Heart left ventricle (tissue), 16 donors: Measurements from ENCODE around the gene GAPDH. TPM values are rescaled to one million over a fixed set of nuclear protein-coding genes. Genes with fewer than 3 reads are reported as not detected.
A peak's percentile ranks its signal among the peaks of the same experiment; 100 is the strongest.

Experiments
- ATAC-seq, 4 donors: fragments of 200-7000 bp; cut with Tn5 transposase; one replicate each; pipeline ENCODE4 v1.9.1; 2020 to 2022; ENCODE audit warnings: moderate library complexity in 4 of 4, mild to moderate bottlenecking in 3 of 4, moderate number of reproducible peaks in 1 of 4
- DNase-seq, 5 donors: peaks; one replicate each; pipeline ENCODE4 v3.0.0-alpha.2; 2020
- H3K27ac ChIP-seq, 12 donors: fragments of 200-600 bp; sonication (generic) in 4 of 12; one replicate each; pipeline versions ENCODE4 v1.5.0 to v1.8.0; 2016 to 2022; ENCODE audit warnings: mild to moderate bottlenecking in 2 of 12
- H3K27me3 ChIP-seq, 9 donors: fragments of 200-600 bp; sonication (generic) in 2 of 9; one replicate each; pipeline versions ENCODE4 v1.5.1 to v1.8.0; 2016 to 2022; ENCODE audit warnings: mild to moderate bottlenecking in 3 of 9
- H3K36me3 ChIP-seq, 9 donors: fragments of 200-600 bp; sonication (generic) in 2 of 9; one replicate each; pipeline versions ENCODE4 v1.5.0 to v1.8.0; 2018 to 2022; ENCODE audit warnings: mild to moderate bottlenecking in 2 of 9
- H3K4me1 ChIP-seq, 12 donors: fragments of 200-600 bp; sonication (generic) in 4 of 12; one replicate each; pipeline versions ENCODE4 v1.5.0 to v1.8.0; 2016 to 2022; ENCODE audit warnings: mild to moderate bottlenecking in 3 of 12
- H3K4me3 ChIP-seq, 12 donors: fragments of 200-600 bp; sonication (generic) in 4 of 12; one replicate each; pipeline versions ENCODE4 v1.5.0 to v1.8.0; 2017 to 2022; ENCODE audit warnings: mild to moderate bottlenecking in 9 of 12, moderate library complexity in 4 of 12
- H3K9me3 ChIP-seq, 12 donors: fragments of 200-600 bp; sonication (generic) in 4 of 12; one replicate each; pipeline versions ENCODE4 v1.5.0 to v1.8.0; 2016 to 2022; ENCODE audit warnings: mild to moderate bottlenecking in 1 of 12
- POLR2A ChIP-seq, 2 donors: fragments of 450-650 bp; IDR thresholded peaks; one replicate each; pipeline ENCODE4 v1.6.1; 2017; ENCODE audit warnings: antibody characterized with exemption in 2 of 2, mild to moderate bottlenecking in 2 of 2, moderate library complexity in 2 of 2
- WGBS, 4 donors: extraction: QIAGEN DNeasy Blood & Tissue Kit in 2 of 4; methylation state at CpG; one replicate each; pipeline versions ENCODE4 v1.1.5 to v1.1.7; 2013 to 2018; 5-methylcytosine and 5-hydroxymethylcytosine counted together
- intact Hi-C, 10 donors: fragments of 100-400 bp; cut with DNase I; formaldehyde crosslinking; loops; one replicate each; pipeline versions ENCODE4 v1.11.1 to v1.14.2; 2022
- polyA plus RNA-seq, 2 donors: library from polyadenylated mRNA; stranded (reverse); fragments of 200-250 nt; gene quantifications; one replicate each; pipeline ENCODE4 v1.2.3, GENCODE V29; 2013
- total RNA-seq, 9 donors: library from RNA; depleted of rRNA in 2 of 9; stranded (reverse); fragments of >200 nt in 2 of 9; fragmentation: NEBNext Ultra II Directional in 3 of 9; extraction: Animal tissue kit (Norgen Biotek cat#: 25700) in 3 of 9; gene quantifications; one replicate each; pipeline versions ENCODE4 v1.1.0 to v1.2.4, GENCODE V29; 2016 to 2023
- TF ChIP-seq, protein P1 (sequence below), 12 donors: fragments of 200-600 bp; sonication (generic) in 4 of 12; IDR thresholded peaks; one replicate each; pipeline versions ENCODE4 v1.5.0 to v1.8.0; 2018 to 2022; ENCODE audit warnings: antibody characterized with exemption in 12 of 12, mild to moderate bottlenecking in 5 of 12
- donor health status: ischemic (EF 13 %, LVEDD 7.1; RV severe dilation, severe dysfunction).
- donor health status: healthy with polysubstance abuse.
- donor health status: DM: no; HTN: yes; CAD: no.
- donor health status: DM: no; HTN: no; CAD: no.
- donor health status: ischemic (EF 25% LVEDD 6.9; RV normal size, moderate dysfunction).
- donor health status: ischemic (EF 25% LVEDD 5.7; RV mildly dilated, moderate dysfunction).
- donor health status: healthy.
- donor health status: DM: yes; HTN: yes; CAD: no.
- donor health status: ischemic (EF 35%, LVEDD 5.7; RV mildly dilated, moderate dysfunction).
- donor health status: nonischemic (EF 11% LVEDD 7.7; RV severe dilation, severe dysfunction).
- donor health status: DM: yes; HTN: yes; CAD: no.
- donor health status: PGD.
- donor health status: ischemic (EF 29% LVEDD 5.4; RV normal size, mild dysfunction).
- donor health status: nonischemic (EF 23%, LVEDD 6.1; RV moderate dilation, normal function).

The GAPDH gene
- total and polyA plus RNA-seq, 11 donors = 3,379 to 7,430 (median 4,887) TPM

DNA sequence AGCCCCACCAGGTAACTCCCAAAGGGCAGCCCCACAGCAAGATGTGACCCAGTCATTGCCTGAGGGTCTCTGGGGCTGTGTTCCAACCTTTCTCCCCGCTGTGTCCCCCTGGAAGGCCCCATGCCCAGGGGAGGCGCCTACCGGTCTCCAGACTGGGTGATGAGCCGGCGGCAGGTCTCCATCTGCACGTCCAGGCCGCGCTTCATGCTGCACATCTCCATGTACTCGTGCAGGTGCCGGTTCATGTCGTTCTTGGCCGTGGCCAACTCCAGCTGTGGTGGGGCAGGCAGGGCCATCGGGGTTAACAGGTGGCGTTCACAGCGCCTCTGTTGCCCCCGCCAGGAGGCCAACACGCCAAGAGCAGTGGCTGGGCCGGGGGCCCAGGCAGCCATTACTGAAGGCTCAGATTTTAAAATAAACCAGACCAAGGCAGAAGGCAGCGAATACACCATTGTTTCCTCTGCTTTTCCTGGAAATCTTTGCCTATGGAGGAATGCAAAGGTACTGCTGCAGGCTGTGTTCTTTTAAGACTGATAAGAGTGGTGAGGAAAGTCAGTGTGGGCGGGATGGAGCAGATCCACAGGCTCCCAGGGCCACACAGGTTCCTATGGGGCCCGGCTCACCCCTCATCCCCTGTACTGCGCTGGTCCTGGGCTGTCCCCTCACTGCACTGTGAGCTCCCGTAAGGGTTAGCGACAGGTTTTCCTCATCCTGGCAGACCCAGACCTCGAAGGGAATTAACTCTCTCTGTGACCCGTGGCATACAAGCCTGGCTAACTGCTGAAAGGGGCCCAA lies 7.3 kb downstream of the GAPDH start:
- DNase-seq (no peak), ATAC-seq (no peak)
- Histone ChIP-seq H3K4me3 (no peak overlapping the region), H3K27me3 (no peaks in the 10 kb centered on the region), H3K27ac (peak overlapping the region in 11 of 12 donors; percentile 72 to 90 (median 77)), H3K9me3 (no peaks in the 10 kb centered on the region), H3K36me3 (peaks cover 0 to 89% (median 77%) of the 10 kb centered on the region in 9 donors), H3K4me1 (peaks cover 3 to 62% (median 39%) of the 10 kb centered on the region in 12 donors)
- TF ChIP-seq, protein P1, sequence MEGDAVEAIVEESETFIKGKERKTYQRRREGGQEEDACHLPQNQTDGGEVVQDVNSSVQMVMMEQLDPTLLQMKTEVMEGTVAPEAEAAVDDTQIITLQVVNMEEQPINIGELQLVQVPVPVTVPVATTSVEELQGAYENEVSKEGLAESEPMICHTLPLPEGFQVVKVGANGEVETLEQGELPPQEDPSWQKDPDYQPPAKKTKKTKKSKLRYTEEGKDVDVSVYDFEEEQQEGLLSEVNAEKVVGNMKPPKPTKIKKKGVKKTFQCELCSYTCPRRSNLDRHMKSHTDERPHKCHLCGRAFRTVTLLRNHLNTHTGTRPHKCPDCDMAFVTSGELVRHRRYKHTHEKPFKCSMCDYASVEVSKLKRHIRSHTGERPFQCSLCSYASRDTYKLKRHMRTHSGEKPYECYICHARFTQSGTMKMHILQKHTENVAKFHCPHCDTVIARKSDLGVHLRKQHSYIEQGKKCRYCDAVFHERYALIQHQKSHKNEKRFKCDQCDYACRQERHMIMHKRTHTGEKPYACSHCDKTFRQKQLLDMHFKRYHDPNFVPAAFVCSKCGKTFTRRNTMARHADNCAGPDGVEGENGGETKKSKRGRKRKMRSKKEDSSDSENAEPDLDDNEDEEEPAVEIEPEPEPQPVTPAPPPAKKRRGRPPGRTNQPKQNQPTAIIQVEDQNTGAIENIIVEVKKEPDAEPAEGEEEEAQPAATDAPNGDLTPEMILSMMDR (IDR thresholded peaks at IDR 0.05) = no peak
- TF ChIP-seq POLR2A (IDR thresholded peaks at IDR 0.05) = no peak
- intact Hi-C loops = no loop called here
- WGBS, 4 donors = 80 to 86% (median 84%) methylated on average over 24 to 26 of the region's 26 CpGs

DNA sequence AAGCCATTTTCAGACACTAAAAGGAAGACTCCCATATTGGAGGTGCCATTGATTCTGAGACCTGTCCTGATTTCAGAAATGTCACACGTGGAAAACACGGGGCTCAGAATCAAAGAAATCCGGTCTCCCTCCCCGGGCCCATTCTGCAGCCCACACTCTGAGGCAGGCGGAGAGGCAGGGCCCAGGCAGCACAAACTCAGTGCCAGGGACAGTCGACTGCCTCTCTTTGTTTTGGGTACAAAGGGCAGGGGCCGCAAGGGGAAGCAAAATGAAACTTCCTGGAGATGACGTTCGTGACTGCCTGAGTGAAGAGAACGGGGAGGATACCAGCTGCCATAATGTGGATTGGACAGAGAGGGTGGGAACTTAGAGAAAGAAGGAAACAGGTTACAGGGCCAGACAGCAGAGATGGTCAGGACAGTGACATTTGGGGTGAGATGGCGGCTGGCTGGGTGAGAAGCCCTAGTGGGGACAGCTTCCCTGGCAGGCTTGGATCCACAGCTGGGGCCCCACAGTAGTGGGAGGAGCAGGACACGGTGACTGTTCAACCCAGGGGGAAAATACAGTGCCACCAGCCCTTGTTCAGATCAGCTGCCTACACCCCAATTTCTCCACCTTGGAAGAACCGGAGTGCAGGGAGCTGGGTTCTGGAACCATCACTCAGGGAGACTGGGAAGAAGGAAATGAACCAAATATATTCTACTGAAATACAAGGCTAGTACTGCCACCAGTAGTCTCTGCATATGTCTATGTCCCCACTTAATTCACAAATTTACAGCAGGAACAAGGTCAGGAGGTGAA lies 8.1 kb downstream of the GAPDH start:
- Histone ChIP-seq H3K36me3 (peaks cover 0 to 89% (median 77%) of the 10 kb centered on the region in 9 donors), H3K4me1 (peaks cover 2 to 60% (median 33%) of the 10 kb centered on the region in 12 donors)
- 82 to 86% (median 85%) methylated on average over 13 of the region's 13 CpGs for WGBS, 4 donors

DNA sequence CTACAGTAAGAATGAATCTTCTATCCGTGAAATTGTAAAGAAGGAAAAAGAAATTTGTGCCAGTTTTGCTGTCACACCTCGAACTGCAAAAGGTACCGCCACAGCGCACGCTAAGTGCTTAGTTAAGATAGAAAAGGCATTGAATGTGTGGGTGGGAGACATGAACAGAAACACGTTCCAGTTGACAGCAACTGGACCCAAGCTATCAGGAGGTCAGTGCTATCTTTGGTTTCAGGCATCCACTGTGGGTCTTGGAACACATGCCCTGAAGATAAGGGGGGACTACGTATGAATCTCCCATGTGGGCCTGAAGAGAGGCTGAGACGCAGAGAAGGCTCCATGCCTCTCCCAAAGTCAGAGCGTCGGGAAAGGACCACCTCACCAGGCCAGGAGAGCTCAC lies 11.7 kb downstream of the GAPDH start:
- Histone ChIP-seq H3K27me3 (no peaks in the 10 kb centered on the region), H3K27ac (peak overlapping the region in 3 of 12 donors; percentile 0 to 35 (median 21)), H3K4me3 (no peak overlapping the region), H3K9me3 (no peaks in the 10 kb centered on the region), H3K4me1 (peaks cover 7 to 65% (median 45%) of the 10 kb centered on the region in 12 donors), H3K36me3 (peaks cover 0 to 88% (median 61%) of the 10 kb centered on the region in 9 donors)
- DNase-seq = no peak
- TF ChIP-seq, protein P1 (IDR thresholded peaks at IDR 0.05) = no peak
- no peak for TF ChIP-seq POLR2A (IDR thresholded peaks at IDR 0.05)
- intact Hi-C loops = no loop called here
- WGBS, 4 donors = 53 to 65% (median 62%) methylated on average over 10 of the region's 10 CpGs
- ATAC-seq = no peak

More for the DNA sequence above, 8.1 kb downstream of the GAPDH start:
- no peaks in the 10 kb centered on the region for H3K27me3 ChIP-seq
- TF ChIP-seq, protein P1 (IDR thresholded peaks at IDR 0.05) = no peak
- no peak for TF ChIP-seq POLR2A (IDR thresholded peaks at IDR 0.05)
- no peak overlapping the region for H3K4me3 ChIP-seq
- H3K9me3 ChIP-seq = no peaks in the 10 kb centered on the region
- intact Hi-C loops = no loop called here
- DNase-seq (peak in 1 of 5 donors; percentile 15), ATAC-seq (no peak)
- H3K27ac ChIP-seq = peak overlapping the region in 4 of 12 donors; percentile 42 to 80 (median 77)

DNA sequence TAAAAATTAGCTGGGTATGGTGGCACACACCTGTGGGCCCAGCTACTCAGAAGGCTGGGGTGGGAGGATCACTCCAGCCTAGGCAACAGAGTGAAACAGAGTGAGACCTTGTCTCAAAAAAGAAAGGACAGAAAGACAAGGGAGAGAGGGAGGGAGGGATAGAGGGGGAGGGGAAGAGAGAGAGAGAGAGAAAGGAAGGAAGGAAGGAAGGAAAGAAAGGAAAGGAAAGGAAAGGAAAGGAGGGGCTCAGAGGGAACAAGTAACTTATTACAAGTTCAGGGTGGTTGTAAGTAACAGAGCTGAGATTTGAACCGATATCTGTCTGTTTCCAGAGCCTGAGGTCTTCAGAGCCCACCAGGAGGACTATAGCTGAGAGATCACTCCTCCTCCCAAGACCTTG lies 13.2 kb downstream of the GAPDH start:
- H3K36me3 ChIP-seq = peaks cover 0 to 77% (median 55%) of the 10 kb centered on the region in 9 donors
- TF ChIP-seq POLR2A (IDR thresholded peaks at IDR 0.05) = no peak
- TF ChIP-seq, protein P1 (IDR thresholded peaks at IDR 0.05) = no peak
- ATAC-seq (no peak), DNase-seq (peak in 1 of 5 donors; percentile 21)
- intact Hi-C loops = no loop called here
- H3K4me3 ChIP-seq = no peak overlapping the region
- H3K27ac ChIP-seq = peak overlapping the region in 8 of 12 donors; percentile 16 to 93 (median 56)
- H3K4me1 ChIP-seq = peaks cover 10 to 65% (median 50%) of the 10 kb centered on the region in 12 donors
- H3K27me3 ChIP-seq = no peaks in the 10 kb centered on the region
- 35 to 63% (median 42%) methylated on average over 1 of the region's 1 CpG for whole genome bisulfite sequencing, 4 donors
- H3K9me3 ChIP-seq = no peaks in the 10 kb centered on the region
